Activated naive CD8-positive, alpha-beta T cell treated with anti-CD3 and anti-CD28 coated beads, Interleukin-2, amount 50 U/mL, for 24 hours (primary cell): Measurements from ENCODE around the gene ACADM.
"Not testable (repeated sequence)": the region's sequence is repeated elsewhere in the genome, so short reads cannot be mapped to it uniquely, and the experiment has no call there.

ENCODE experiments used
- ATAC-seq: fragments of 150-1000 bp; cut with Tn5 transposase; one replicate; pipeline ENCODE4 v1.10.0; 2021
- DNase-seq: peaks from one replicate; pipeline ENCODE4 v3.0.0; 2021
- H3K27ac Mint-ChIP-seq: one replicate; pipeline ENCODE4 v1.8.0; 2021; ENCODE audit warnings: mild to moderate bottlenecking, mixed read lengths
- H3K27me3 Mint-ChIP-seq: one replicate; pipeline ENCODE4 v1.8.0; 2021; ENCODE audit warnings: mixed read lengths
- H3K36me3 Mint-ChIP-seq: one replicate; pipeline ENCODE4 v1.8.0; 2021; ENCODE audit warnings: low read depth, mixed read lengths
- H3K4me1 Mint-ChIP-seq: one replicate; pipeline ENCODE4 v1.8.0; 2021; ENCODE audit warnings: mixed read lengths
- H3K4me3 Mint-ChIP-seq: one replicate; pipeline ENCODE4 v1.8.0; 2021; ENCODE audit warnings: mild to moderate bottlenecking, moderate library complexity, mixed read lengths
- H3K9me3 Mint-ChIP-seq: one replicate; pipeline ENCODE4 v1.8.0; 2021; ENCODE audit warnings: mixed read lengths

ACADM gene

DNA sequence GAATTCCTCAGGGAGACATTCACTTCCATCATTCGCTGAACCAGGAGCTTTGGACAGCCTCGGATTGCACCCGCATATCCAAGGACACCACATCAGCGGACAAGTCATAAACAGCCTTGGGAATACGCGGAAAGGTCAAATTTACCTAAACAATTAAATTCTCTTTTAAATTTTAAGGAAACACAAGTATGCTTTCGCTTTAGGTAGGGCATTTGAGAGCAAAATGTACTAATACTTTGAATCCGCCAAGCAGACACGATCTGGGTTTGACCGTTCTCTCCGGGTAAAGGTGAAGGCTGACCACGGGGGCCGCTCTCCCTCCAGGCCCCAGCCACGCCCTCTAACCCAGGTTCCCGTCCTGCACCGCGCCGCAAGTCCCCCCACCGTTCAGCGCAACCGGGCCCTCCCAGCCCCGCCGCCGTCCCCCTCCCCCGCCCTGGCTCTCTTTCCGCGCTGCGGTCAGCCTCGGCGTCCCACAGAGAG lies 479 bp upstream of the ACADM start:
- Mint-ChIP-seq H3K27me3 (no peaks in the 10 kb centered on the region), H3K27ac (peak overlapping the region; percentile 96), H3K9me3 (no peaks in the 10 kb centered on the region), H3K36me3 (no peaks in the 10 kb centered on the region), H3K4me1 (peaks cover 44% of the 10 kb centered on the region), H3K4me3 (peak overlapping the region; percentile 98)
- peak; percentile 83 for ATAC-seq
- peak; percentile 81 for DNase-seq

DNA sequence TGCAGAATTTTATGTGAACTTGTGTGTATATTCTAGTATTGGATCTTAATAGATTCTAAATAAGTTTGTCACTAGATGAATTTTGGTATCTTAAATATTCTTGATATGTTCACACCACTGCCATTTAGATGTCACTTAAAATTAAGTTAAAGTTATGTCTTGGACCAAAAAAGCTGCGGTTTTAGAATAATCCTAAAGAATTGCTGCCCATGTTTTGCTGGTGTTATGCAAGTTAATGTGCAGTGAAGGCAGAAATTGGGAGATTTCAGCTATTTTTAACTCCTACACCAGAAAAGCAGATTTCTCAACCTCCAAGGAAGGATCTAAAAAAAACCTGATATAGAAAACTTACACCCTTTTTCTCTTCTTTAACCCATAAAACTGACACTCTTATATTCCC lies 757 bp downstream of the ACADM start:
- H3K4me1 Mint-ChIP-seq = peaks cover 44% of the 10 kb centered on the region
- H3K36me3 Mint-ChIP-seq = peaks cover 3% of the 10 kb centered on the region
- no peak for ATAC-seq
- H3K9me3 Mint-ChIP-seq = no peaks in the 10 kb centered on the region
- DNase-seq = no peak
- H3K27me3 Mint-ChIP-seq = no peaks in the 10 kb centered on the region
- peak overlapping the region; percentile 96 for H3K27ac Mint-ChIP-seq
- peak overlapping the region; percentile 98 for H3K4me3 Mint-ChIP-seq

DNA sequence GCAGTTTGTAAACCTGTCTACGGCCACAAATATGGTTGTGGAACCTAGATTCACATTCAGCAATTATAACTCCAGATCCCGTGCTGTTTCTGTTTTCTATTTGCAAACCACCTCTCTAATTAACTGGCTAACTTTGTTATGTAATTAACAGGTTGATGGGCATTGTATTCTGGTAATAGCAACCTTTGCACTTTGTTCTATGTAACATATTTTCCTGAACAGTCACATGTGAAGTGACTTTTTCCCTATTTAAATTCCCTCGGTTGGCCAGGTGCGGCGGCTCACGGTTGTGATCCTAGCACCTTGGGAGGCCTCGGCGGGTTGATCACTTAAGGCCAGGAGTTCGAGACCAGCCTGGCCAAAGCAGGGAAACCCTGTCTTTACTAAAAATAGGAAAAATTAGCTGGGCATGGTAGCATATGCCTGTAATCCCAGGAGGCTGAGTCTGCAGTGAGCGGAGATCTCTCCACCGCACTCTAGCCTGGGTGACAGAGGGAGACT lies 1.4 kb downstream of the ACADM start:
- Mint-ChIP-seq H3K9me3 (no peaks in the 10 kb centered on the region), H3K36me3 (peaks cover 3% of the 10 kb centered on the region), H3K27me3 (no peaks in the 10 kb centered on the region), H3K27ac (peak overlapping the region; percentile 46), H3K4me1 (peaks cover 40% of the 10 kb centered on the region), H3K4me3 (peak overlapping the region; percentile 98)
- no peak for ATAC-seq
- DNase-seq = no peak

DNA sequence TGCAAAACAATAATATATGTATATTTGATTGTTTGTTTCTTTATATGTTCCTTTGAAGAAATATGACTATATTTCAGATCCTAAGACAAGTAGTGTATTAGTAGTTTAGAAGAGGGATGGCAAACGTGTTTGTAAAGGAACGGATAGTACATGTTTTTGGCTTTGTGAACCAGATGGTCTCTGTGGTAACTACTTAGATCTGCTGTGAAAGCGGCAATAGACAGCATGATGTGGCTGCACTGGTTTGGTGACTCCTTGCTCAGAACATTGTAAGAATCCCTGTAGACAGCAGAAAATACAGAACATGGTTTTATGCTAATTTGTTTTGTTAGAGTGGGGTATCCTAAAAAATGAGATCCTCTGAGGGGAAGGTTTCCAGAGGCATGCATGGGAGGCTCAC lies 3.1 kb downstream of the ACADM start:
- H3K27ac Mint-ChIP-seq = no peak overlapping the region

DNA sequence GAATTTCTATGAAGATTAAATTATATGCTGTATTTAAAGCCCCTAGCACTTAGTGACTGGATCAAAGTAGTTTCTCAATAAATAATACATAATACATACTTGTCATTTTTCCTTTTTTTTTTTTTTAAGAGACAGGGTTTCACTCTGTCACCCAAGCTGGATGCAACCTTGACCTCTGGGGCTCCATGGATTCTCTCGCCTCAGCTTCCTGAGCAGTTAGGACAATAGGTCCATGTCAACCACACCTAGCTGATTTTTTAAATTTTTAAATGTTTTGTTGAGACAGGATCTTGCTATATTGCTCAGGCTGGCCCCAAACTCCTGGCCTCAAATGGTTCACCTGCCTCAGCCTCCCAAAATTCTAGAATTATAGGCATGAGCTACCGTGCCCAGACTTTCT lies 5.9 kb downstream of the ACADM start:
- Mint-ChIP-seq H3K4me1 (peaks cover 28% of the 10 kb centered on the region), H3K27me3 (no peaks in the 10 kb centered on the region), H3K36me3 (peaks cover 22% of the 10 kb centered on the region), H3K4me3 (no peak overlapping the region), H3K27ac (no peak overlapping the region), H3K9me3 (no peaks in the 10 kb centered on the region)
- DNase-seq (no peak), ATAC-seq (no peak)

More for the DNA sequence above, 3.1 kb downstream of the ACADM start:
- ATAC-seq = no peak
- peaks cover 40% of the 10 kb centered on the region for H3K4me1 Mint-ChIP-seq
- no peak overlapping the region for H3K4me3 Mint-ChIP-seq
- no peaks in the 10 kb centered on the region for H3K9me3 Mint-ChIP-seq
- no peak for DNase-seq
- H3K36me3 Mint-ChIP-seq = peaks cover 7% of the 10 kb centered on the region
- H3K27me3 Mint-ChIP-seq = no peaks in the 10 kb centered on the region

DNA sequence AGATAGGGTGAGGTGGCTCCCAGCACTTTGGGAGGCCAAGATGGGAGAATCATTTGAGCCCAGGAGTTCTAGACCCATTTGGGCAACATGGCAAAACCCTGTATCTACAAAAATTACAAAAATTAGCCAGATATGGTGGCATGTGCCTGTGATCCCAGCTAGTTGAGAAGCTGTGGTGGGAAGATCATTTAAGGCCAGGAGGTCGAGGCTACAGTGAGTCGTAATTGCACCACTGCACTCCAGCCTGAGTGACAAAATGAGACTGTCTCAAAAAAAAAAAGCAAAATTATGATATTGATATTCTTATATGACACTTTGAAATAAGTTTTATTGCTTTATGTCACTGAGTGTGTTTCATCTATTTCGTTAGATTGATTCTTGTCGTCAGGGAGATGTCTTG lies 7.4 kb downstream of the ACADM start:
- Mint-ChIP-seq H3K4me1 (peaks cover 13% of the 10 kb centered on the region), H3K27me3 (no peaks in the 10 kb centered on the region), H3K36me3 (peaks cover 24% of the 10 kb centered on the region), H3K27ac (no peak overlapping the region), H3K9me3 (no peaks in the 10 kb centered on the region), H3K4me3 (no peak overlapping the region)
- DNase-seq (no peak), ATAC-seq (no peak)

DNA sequence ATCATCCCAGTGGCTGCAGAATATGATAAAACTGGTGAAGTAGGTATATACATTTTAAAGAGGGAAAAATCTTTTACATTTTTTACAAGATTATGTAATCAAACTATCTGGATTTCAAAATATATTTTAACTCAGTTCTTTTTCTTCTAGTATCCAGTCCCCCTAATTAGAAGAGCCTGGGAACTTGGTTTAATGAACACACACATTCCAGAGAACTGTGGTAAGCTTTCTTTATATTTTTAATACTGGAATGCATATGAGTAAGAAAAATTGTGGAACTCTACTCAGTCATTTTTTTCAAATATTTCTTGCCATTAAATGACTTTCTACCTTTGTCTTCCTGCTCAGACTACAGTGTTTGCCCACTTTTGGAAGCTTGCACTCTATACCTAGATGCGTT lies 8.2 kb downstream of the ACADM start:
- peaks cover 24% of the 10 kb centered on the region for H3K36me3 Mint-ChIP-seq
- ATAC-seq = no peak
- H3K27ac Mint-ChIP-seq = no peak overlapping the region
- no peak for DNase-seq
- peaks cover 5% of the 10 kb centered on the region for H3K4me1 Mint-ChIP-seq
- H3K4me3 Mint-ChIP-seq = no peak overlapping the region
- H3K27me3 Mint-ChIP-seq = no peaks in the 10 kb centered on the region
- no peaks in the 10 kb centered on the region for H3K9me3 Mint-ChIP-seq

DNA sequence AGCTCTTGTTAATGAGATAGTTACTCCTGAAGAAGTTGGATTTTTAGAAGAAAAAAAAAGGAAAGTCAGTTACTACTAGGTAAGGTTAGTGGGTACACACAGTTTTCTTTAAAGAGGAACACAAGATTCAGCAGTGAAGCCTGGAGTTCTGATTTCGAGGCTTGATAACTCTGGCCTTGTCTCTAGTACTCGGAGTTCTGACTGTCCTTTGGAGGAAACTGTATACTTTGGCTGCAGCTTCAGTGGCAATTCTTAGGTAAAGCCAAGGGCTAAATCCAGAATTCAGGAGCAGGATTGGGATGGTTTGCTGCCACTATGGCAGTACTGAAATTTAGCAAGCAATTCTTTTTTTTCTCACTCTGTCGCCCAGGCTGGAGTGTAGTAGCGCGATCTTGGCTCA lies 9.2 kb downstream of the ACADM start:
- Mint-ChIP-seq H3K9me3 (no peaks in the 10 kb centered on the region), H3K27ac (no peak overlapping the region), H3K27me3 (no peaks in the 10 kb centered on the region), H3K36me3 (peaks cover 25% of the 10 kb centered on the region), H3K4me1 (no peaks in the 10 kb centered on the region), H3K4me3 (no peak overlapping the region)
- ATAC-seq (no peak), DNase-seq (no peak)

DNA sequence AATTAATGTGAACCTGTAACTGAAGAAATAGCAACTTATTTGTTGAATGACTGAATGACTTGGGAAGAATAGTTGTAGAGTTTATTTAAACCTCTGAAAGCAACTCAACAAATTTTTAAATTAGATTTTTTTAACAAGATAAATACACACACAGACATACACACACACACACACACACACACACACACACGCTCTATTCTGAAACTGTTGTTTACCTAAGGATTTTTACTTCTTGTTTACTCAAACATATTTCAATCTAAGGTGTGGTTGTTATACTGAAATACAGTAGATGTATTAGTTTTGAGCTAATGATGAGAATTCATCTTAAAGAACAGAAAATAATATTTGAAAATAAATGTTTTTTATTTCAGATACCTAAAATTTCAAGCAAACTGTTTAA lies 11.5 kb downstream of the ACADM start:
- no peak for DNase-seq
- Mint-ChIP-seq H3K4me1 (no peaks in the 10 kb centered on the region), H3K27ac (no peak overlapping the region), H3K9me3 (no peaks in the 10 kb centered on the region), H3K36me3 (peaks cover 38% of the 10 kb centered on the region), H3K4me3 (no peak overlapping the region), H3K27me3 (no peaks in the 10 kb centered on the region)
- ATAC-seq = no peak

DNA sequence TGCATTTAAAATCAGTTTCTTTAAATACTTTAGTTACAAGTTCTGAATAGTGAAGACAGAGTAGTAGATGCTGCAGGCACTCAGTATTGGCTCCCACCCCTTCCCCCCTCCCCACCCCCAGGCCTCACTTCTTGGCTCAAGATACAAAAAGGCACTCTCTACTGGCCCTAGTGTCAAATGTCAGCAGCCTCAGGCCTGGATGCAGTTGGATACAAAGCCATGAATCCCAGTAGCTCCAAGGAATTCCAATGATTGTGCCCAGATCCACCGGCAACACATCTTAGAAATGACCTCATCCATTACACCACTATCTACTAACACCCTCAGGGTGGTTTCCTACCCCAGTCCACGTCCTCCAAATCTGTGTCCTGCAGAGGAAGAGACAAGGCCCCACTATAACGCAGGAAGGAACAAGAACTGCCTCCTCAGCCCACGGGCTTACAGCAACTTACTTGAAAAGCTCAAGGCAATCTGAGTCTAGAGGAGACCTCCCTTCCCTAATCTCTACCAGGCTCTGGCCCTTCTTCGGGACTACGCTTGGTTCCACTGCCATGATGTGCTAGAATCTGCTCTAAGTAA lies 17.6 kb downstream of the ACADM start:
- H3K36me3 Mint-ChIP-seq = peaks cover 36% of the 10 kb centered on the region
- no peak overlapping the region for H3K4me3 Mint-ChIP-seq
- peaks cover 4% of the 10 kb centered on the region for H3K4me1 Mint-ChIP-seq
- no peak overlapping the region for H3K27ac Mint-ChIP-seq
- ATAC-seq (no peak), DNase-seq (no peak)
- no peaks in the 10 kb centered on the region for H3K27me3 Mint-ChIP-seq
- H3K9me3 Mint-ChIP-seq = no peaks in the 10 kb centered on the region

DNA sequence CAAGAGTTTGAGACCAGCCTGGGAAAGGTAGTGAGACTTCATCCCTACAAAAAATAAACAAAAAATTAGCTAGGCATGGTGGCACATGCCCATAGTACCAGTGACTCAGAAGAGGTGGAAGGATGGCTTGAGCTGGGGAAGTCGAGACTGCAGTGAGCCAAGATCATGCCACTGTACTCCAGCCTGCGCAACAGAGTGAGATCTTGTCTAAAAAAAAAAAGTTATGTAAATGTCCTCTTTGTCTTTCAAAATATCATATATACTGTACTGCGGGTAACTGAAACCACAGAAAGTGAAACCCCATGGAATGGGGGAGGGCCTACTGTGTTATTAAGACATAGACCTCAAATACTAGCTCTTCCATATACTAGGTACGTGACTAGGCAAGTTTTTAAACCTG lies 20.8 kb downstream of the ACADM start:
- H3K27ac Mint-ChIP-seq = no peak overlapping the region
- peaks cover 4% of the 10 kb centered on the region for H3K4me1 Mint-ChIP-seq
- H3K36me3 Mint-ChIP-seq = peaks cover 27% of the 10 kb centered on the region
- H3K4me3 Mint-ChIP-seq = no peak overlapping the region
- H3K9me3 Mint-ChIP-seq = no peaks in the 10 kb centered on the region
- DNase-seq (no peak), ATAC-seq (no peak)
- H3K27me3 Mint-ChIP-seq = no peaks in the 10 kb centered on the region

DNA sequence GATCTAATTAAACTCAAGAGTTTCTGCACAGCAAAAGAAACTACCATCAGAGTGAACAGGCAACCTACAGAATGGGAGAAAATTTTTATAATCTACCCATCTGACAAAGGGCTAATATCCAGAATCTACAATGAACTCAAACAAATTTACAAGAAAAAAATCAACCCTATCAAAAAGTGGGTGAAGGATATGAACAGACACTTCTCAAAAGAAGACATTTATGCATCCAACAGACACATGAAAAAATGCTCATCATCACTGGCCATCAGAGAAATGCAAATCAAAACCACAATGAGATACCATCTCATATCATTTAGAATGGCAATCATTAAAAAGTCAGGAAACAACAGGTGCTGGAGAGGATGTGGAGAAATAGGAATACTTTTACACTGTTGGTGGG lies 32.7 kb downstream of the ACADM start:
- not testable (repeated sequence) for ATAC-seq

DNA sequence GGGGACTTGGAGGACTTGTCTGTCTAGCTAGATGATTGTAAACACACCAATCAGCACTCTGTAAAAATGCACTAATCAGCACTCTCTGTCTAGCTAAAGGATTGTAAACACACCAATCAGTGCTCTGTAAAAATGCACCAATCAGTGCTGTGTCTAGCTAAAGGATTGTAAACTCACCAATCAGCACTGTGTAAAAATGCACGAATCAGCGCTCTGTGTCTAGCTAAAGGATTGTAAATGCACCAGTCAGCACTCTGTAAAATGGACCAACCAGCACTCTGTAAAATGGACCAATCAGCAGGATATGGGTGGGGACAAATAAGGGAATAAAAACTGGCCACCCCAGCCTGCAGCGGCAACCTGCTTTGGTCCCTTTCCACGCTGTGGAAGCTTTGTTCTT lies 34.0 kb downstream of the ACADM start:
- peaks cover 11% of the 10 kb centered on the region for H3K9me3 Mint-ChIP-seq
- H3K27me3 Mint-ChIP-seq, H3K4me3 Mint-ChIP-seq, H3K27ac Mint-ChIP-seq, H3K4me1 Mint-ChIP-seq, ATAC-seq, DNase-seq: not testable (repeated sequence)
- H3K36me3 Mint-ChIP-seq = peaks cover 46% of the 10 kb centered on the region

More for the DNA sequence above, 32.7 kb downstream of the ACADM start:
- not testable (repeated sequence) for H3K27me3 Mint-ChIP-seq, H3K27ac Mint-ChIP-seq, DNase-seq, H3K4me3 Mint-ChIP-seq, H3K4me1 Mint-ChIP-seq
- peaks cover 11% of the 10 kb centered on the region for H3K9me3 Mint-ChIP-seq
- H3K36me3 Mint-ChIP-seq = peaks cover 58% of the 10 kb centered on the region

DNA sequence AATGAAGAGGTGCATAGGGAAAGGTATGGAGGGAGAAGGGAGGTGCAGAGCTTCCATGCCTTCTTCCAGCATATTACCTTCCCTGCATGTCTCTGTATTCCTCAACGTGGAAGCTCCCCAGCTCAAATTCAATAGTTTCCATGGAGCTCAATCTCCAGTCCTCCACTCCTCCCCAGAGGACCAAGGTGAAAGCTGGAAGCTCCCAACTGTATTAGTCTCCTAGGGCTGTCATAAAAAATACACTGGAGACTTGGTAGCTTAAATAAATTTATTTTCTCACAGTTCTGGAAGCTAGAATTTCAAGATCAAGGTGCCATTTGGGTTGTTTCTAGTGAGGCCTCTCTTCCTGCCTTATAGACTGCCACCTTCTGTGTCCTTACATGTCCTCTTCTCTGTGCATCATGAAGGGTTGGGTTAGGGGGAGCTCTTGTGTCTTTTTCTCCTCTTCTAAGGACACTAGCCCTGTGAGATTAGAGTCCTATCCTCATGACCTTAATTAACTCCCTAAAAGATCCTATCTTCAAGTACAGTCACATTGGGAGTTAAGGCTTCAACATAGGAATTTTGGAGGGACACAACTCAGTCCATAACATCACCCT lies 39.6 kb downstream of the ACADM start:
- Mint-ChIP-seq H3K9me3 (no peaks in the 10 kb centered on the region), H3K4me3 (no peak overlapping the region), H3K27ac (no peak overlapping the region), H3K27me3 (no peaks in the 10 kb centered on the region), H3K36me3 (peaks cover 8% of the 10 kb centered on the region), H3K4me1 (peaks cover 2% of the 10 kb centered on the region)
- no peak for DNase-seq
- ATAC-seq = no peak

DNA sequence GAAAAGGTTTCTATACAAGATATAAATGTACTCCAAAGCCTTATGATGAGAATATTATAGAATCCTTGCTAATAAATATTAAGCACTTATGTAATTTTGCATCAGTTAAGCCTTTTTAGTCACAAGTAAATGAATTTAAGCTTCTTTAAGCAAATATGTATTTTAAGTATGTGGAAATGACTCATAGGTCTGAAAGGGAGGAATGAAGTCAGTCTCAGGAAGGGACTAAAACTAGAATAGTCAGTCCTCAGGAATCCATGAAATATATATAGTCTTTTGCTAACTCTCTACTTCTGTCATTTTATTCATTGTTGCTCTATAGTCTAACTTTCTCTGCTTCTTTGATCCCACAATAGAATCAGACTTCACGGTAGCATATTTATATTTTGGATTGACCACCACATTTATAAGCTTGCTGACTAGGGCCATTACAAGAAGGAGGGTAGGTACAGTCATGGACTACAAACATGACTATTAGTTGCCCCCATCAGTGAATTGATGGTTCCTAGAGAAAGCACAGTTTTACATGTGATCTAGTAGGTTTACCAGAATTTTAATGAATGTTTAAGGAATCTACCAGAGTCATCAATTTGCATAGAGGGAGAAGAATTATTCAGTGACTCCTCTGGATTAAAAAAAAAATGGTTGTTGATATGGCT lies 41.3 kb downstream of the ACADM start:
- DNase-seq (no peak), ATAC-seq (no peak)
- H3K4me1 Mint-ChIP-seq = peaks cover 2% of the 10 kb centered on the region
- no peak overlapping the region for H3K4me3 Mint-ChIP-seq
- H3K27me3 Mint-ChIP-seq = no peaks in the 10 kb centered on the region
- H3K36me3 Mint-ChIP-seq = peaks cover 6% of the 10 kb centered on the region
- H3K9me3 Mint-ChIP-seq = no peaks in the 10 kb centered on the region
- H3K27ac Mint-ChIP-seq = no peak overlapping the region
